DND-41 (cell line): ENCODE results near the gene R3HCC1L.

ENCODE experiments used
- ATAC-seq: fragments of 200-7000 bp; cut with Tn5 transposase; 3 replicates; pipeline ENCODE4 v1.9.1; 2021; ENCODE audit warnings: low read depth; ENCODE audit not compliant: insufficient read depth
- DNase-seq: peaks from one replicate; pipeline ENCODE4 v3.0.0-alpha.2; 2020
- H2AFZ ChIP-seq: 2 replicates; pipeline ENCODE4 v1.6.0; 2012; ENCODE audit warnings: low read depth, low read length
- H3K27ac ChIP-seq: 2 replicates; pipeline ENCODE4 v1.5.1; 2012; ENCODE audit warnings: low read length, inconsistent platforms
- H3K27me3 ChIP-seq: fragments of 200-600 bp; sonication (generic); 2 replicates; pipeline ENCODE4 v1.6.0; 2012; ENCODE audit warnings: low read length, mild to moderate bottlenecking, inconsistent platforms; ENCODE audit not compliant: insufficient read depth, poor library complexity
- H3K36me3 ChIP-seq: 2 replicates; pipeline ENCODE4 v1.5.1; 2012; ENCODE audit warnings: low read length, inconsistent platforms; ENCODE audit not compliant: insufficient read depth
- H3K4me1 ChIP-seq: 2 replicates; pipeline ENCODE4 v1.5.1; 2012; ENCODE audit warnings: mild to moderate bottlenecking, low read length; ENCODE audit not compliant: insufficient read depth
- H3K4me2 ChIP-seq: 2 replicates; pipeline ENCODE4 v1.6.0; 2012; ENCODE audit warnings: mild to moderate bottlenecking, moderate library complexity, low read length, inconsistent platforms; ENCODE audit not compliant: insufficient read depth
- H3K4me3 ChIP-seq, 2 experiments: fragments of 200-600 bp in 1 of 2; shearing (Covaris generic) in 1 of 2; 2 replicates each; pipeline ENCODE4 v1.5.1; 2012 to 2016; ENCODE audit warnings: inconsistent platforms in 2 of 2, low read length in 2 of 2, mild to moderate bottlenecking in 2 of 2, low read depth in 1 of 2, moderate library complexity in 1 of 2
- H3K79me2 ChIP-seq: 2 replicates; pipeline ENCODE4 v1.6.0; 2012; ENCODE audit warnings: low read length, inconsistent platforms; ENCODE audit not compliant: insufficient read depth
- H3K9ac ChIP-seq: 2 replicates; pipeline ENCODE4 v1.6.0; 2012; ENCODE audit warnings: low read depth, mild to moderate bottlenecking, inconsistent platforms, low read length, moderate library complexity
- H3K9me3 ChIP-seq: 2 replicates; pipeline ENCODE4 v1.5.1; 2012; ENCODE audit warnings: low read length, moderate library complexity, mild to moderate bottlenecking, inconsistent platforms; ENCODE audit not compliant: insufficient read depth, severe bottlenecking
- H4K20me1 ChIP-seq: 2 replicates; pipeline ENCODE4 v1.6.0; 2012; ENCODE audit warnings: low read length; ENCODE audit not compliant: insufficient read depth
- EZH2 ChIP-seq: IDR thresholded peaks from 3 replicates; pipeline ENCODE4 v1.6.1; 2012; ENCODE audit warnings: borderline replicate concordance, low read depth, mild to moderate bottlenecking, moderate library complexity, low read length, inconsistent platforms; ENCODE audit not compliant: severe bottlenecking
- TF ChIP-seq, protein P1 (sequence below): IDR thresholded peaks from 2 replicates; pipeline ENCODE4 v1.5.1; 2012; ENCODE audit warnings: borderline replicate concordance, low read length, moderate library complexity, mild to moderate bottlenecking; ENCODE audit not compliant: poor library complexity, severe bottlenecking; ENCODE audit errors: extremely low read depth

Gene R3HCC1L

GRCh38 chr10:98285416-98285815 lies 151.0 kb downstream of the R3HCC1L start:
- TF ChIP-seq EZH2: no peak
- TF ChIP-seq, protein P1, sequence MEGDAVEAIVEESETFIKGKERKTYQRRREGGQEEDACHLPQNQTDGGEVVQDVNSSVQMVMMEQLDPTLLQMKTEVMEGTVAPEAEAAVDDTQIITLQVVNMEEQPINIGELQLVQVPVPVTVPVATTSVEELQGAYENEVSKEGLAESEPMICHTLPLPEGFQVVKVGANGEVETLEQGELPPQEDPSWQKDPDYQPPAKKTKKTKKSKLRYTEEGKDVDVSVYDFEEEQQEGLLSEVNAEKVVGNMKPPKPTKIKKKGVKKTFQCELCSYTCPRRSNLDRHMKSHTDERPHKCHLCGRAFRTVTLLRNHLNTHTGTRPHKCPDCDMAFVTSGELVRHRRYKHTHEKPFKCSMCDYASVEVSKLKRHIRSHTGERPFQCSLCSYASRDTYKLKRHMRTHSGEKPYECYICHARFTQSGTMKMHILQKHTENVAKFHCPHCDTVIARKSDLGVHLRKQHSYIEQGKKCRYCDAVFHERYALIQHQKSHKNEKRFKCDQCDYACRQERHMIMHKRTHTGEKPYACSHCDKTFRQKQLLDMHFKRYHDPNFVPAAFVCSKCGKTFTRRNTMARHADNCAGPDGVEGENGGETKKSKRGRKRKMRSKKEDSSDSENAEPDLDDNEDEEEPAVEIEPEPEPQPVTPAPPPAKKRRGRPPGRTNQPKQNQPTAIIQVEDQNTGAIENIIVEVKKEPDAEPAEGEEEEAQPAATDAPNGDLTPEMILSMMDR: no peak
- no peak for ATAC-seq
- no peak overlapping the region for H3K9ac ChIP-seq
- no peaks in the 10 kb centered on the region for H3K36me3 ChIP-seq
- H3K9me3 ChIP-seq: no peaks in the 10 kb centered on the region
- no peak overlapping the region for H2AFZ ChIP-seq
- no peak for DNase-seq
- H3K27me3 ChIP-seq: peaks cover 10% of the 10 kb centered on the region
- H3K4me2 ChIP-seq: no peak overlapping the region
- no peaks in the 10 kb centered on the region for H3K4me1 ChIP-seq
- H3K79me2 ChIP-seq: no peaks in the 10 kb centered on the region
- no peak overlapping the region for H3K27ac ChIP-seq
- H3K4me3 ChIP-seq: no peak overlapping the region
- H4K20me1 ChIP-seq: no peaks in the 10 kb centered on the region

GRCh38 chr10:98286419-98286818 lies 152.0 kb downstream of the R3HCC1L start:
- H2AFZ ChIP-seq: no peak overlapping the region
- no peaks in the 10 kb centered on the region for H3K4me1 ChIP-seq
- no peak overlapping the region for H3K9ac ChIP-seq
- DNase-seq (no peak), ATAC-seq (no peak)
- no peaks in the 10 kb centered on the region for H4K20me1 ChIP-seq
- no peak overlapping the region for H3K27ac ChIP-seq
- peaks cover 13% of the 10 kb centered on the region for H3K27me3 ChIP-seq
- H3K4me2 ChIP-seq: no peak overlapping the region
- H3K9me3 ChIP-seq: no peaks in the 10 kb centered on the region
- H3K79me2 ChIP-seq: no peaks in the 10 kb centered on the region
- H3K36me3 ChIP-seq: no peaks in the 10 kb centered on the region
- no peak overlapping the region for H3K4me3 ChIP-seq
- TF ChIP-seq, protein P1: no peak
- no peak for TF ChIP-seq EZH2

- H3K9me3 ChIP-seq: no peaks in the 10 kb centered on the region
Observed at GRCh38 chr10:98287321-98287720, 152.9 kb downstream of the R3HCC1L start.

More at GRCh38 chr10:98287321-98287720, 152.9 kb downstream of the R3HCC1L start:
- no peak overlapping the region for H3K4me2 ChIP-seq
- H3K4me3 ChIP-seq: no peak overlapping the region
- H3K36me3 ChIP-seq: no peaks in the 10 kb centered on the region
- no peak overlapping the region for H2AFZ ChIP-seq
- DNase-seq (no peak), ATAC-seq (no peak)
- no peaks in the 10 kb centered on the region for H3K4me1 ChIP-seq
- H3K27me3 ChIP-seq: peaks cover 8% of the 10 kb centered on the region
- H4K20me1 ChIP-seq: no peaks in the 10 kb centered on the region
- H3K79me2 ChIP-seq: no peaks in the 10 kb centered on the region
- TF ChIP-seq EZH2: no peak
- TF ChIP-seq, protein P1: no peak
- H3K9ac ChIP-seq: no peak overlapping the region
- H3K27ac ChIP-seq: no peak overlapping the region
